RWPE1 (cell line): Measurements from ENCODE around the gene TMEM198.

Source experiments
- CTCF ChIA-PET: fragments of 350-600 bp; sonication (Branson Sonifier 250); formaldehyde crosslinking; extraction: SDS; loops from one replicate; lab custom pipeline; 2021; lab: Yijun Ruan, JAX
- POLR2A ChIA-PET: fragments of 400-600 bp; formaldehyde crosslinking; extraction: SDS; loops from one replicate; lab custom pipeline; 2020; ENCODE audit warnings: antibody characterized with exemption; ENCODE audit not compliant: low non-redundant PET; lab: Yijun Ruan, JAX
- DNase-seq: peaks from one replicate; pipeline ENCODE4 v3.0.0; 2012; ENCODE audit warnings: low spot score
- H3K27ac ChIP-seq: fragments of 450-650 bp; 2 replicates; pipeline ENCODE4 v1.5.1; 2017
- CTCF ChIP-seq: fragments of 450-650 bp; conservative IDR thresholded peaks from 2 replicates; pipeline ENCODE4 v1.5.1; 2017; ENCODE audit warnings: low read depth, mild to moderate bottlenecking

Gene TMEM198

GRCh38 chr2:219531639-219532377, 12.0 kb upstream of the TMEM198 start:
- H3K27ac ChIP-seq, result no peak overlapping the region
- ChIA-PET POLR2A (no interaction called here), CTCF (interaction anchor here (0.6 to 6.4 kb wide), 6 partner anchors 9 to 193 kb away, joined by 3 to 96 read pairs (median 14); partner anchors contain the start of gene CHPF)
- TF ChIP-seq CTCF, result no peak
- no peak for DNase-seq

GRCh38 chr2:219532378-219532649, 11.5 kb upstream of the TMEM198 start:
- no peak for DNase-seq
- ChIA-PET CTCF (interaction anchor here (6.4 kb wide), 1 partner anchor 130 kb away, joined by 96 read pairs; no protein-coding TSS in a partner anchor), POLR2A (no interaction called here)

GRCh38 chr2:219533930-219534661, 9.7 kb upstream of the TMEM198 start:
- ChIA-PET POLR2A (no interaction called here), CTCF (interaction anchor here (0.6 kb wide), 1 partner anchor 110 kb away, joined by 3 read pairs; no protein-coding TSS in a partner anchor)
- TF ChIP-seq CTCF, result no peak
- peak; percentile 35 for DNase-seq
- no peak overlapping the region for H3K27ac ChIP-seq

More at GRCh38 chr2:219532378-219532649, 11.5 kb upstream of the TMEM198 start:
- no peak for TF ChIP-seq CTCF
- H3K27ac ChIP-seq, result no peak overlapping the region

GRCh38 chr2:219536425-219536824, 7.4 kb upstream of the TMEM198 start:
- no peak for DNase-seq
- TF ChIP-seq CTCF, result no peak
- ChIA-PET CTCF (no interaction called here), POLR2A (no interaction called here)
- no peak overlapping the region for H3K27ac ChIP-seq

- no peak overlapping the region for H3K27ac ChIP-seq
- ChIA-PET CTCF (interaction anchor here (0.6 to 1.1 kb wide), 4 partner anchors 55 to 806 kb away, joined by 3 to 5 read pairs (median 3); no protein-coding TSS in a partner anchor), POLR2A (no interaction called here)
- no peak for TF ChIP-seq CTCF
- no peak for DNase-seq
Measured at GRCh38 chr2:219536967-219537366, 6.9 kb upstream of the TMEM198 start.

- H3K27ac ChIP-seq, result peak overlapping the region; percentile 64
- no peak for DNase-seq
- CTCF ChIA-PET, result interaction anchor here (0.6 to 5.5 kb wide), 8 partner anchors 8 to 807 kb away, joined by 3 to 25 read pairs (median 3); no protein-coding TSS in a partner anchor
- no peak for TF ChIP-seq CTCF
- POLR2A ChIA-PET, result interaction anchor here (0.7 kb wide), 1 partner anchor 63 kb away, joined by 3 read pairs; no protein-coding TSS in a partner anchor
Measured at GRCh38 chr2:219537657-219538488, 6.0 kb upstream of the TMEM198 start.
